Body of pancreas (tissue), 4 donors: ENCODE measurements around the gene CREB5. TPM values are rescaled to one million over a fixed set of nuclear protein-coding genes. Genes with fewer than 3 reads are reported as not detected.

ENCODE experiments used
- ATAC-seq: fragments of 150-250 bp; one replicate; pipeline ENCODE4 v1.9.1; 2016
- DNase-seq, 4 donors: peaks; one replicate each; pipeline ENCODE4 v3.0.0-alpha.2; 2019
- H3K27ac ChIP-seq, 4 donors: fragments of 200-600 bp; sonication (generic); 1 replicate in 3 of 4; 2 replicates in 1 of 4; pipeline versions ENCODE4 v1.5.1 to v1.6.1; 2016 to 2019; ENCODE audit warnings: mild to moderate bottlenecking in 1 of 4, mixed read lengths in 1 of 4, moderate library complexity in 1 of 4
- H3K27me3 ChIP-seq, 2 donors: fragments of 200-600 bp; sonication (generic); one replicate each; pipeline ENCODE4 v1.6.0; 2016; ENCODE audit warnings: mild to moderate bottlenecking in 1 of 2
- H3K36me3 ChIP-seq, 2 donors: fragments of 200-600 bp; sonication (generic); replicated peaks in 1 of 2; 2 replicates each; pipeline ENCODE4 v1.5.1; 2016; ENCODE audit warnings: low read depth in 2 of 2; ENCODE audit not compliant: insufficient read depth in 1 of 2
- H3K4me1 ChIP-seq: fragments of 200-600 bp; sonication (generic); one replicate; pipeline ENCODE4 v1.6.0; 2016
- H3K4me3 ChIP-seq, 2 donors: fragments of 200-600 bp; sonication (generic); 1 replicate in 1 of 2; 2 replicates in 1 of 2; pipeline ENCODE4 v1.5.1; 2016 to 2019
- H3K9me3 ChIP-seq, 3 donors: fragments of 200-600 bp; sonication (generic); 1 replicate in 2 of 3; 2 replicates in 1 of 3; pipeline ENCODE4 v1.5.1; 2016
- POLR2A ChIP-seq, 3 donors: fragments of 450-650 bp; IDR thresholded peaks; one replicate each; pipeline ENCODE4 v1.6.1; 2016; ENCODE audit warnings: antibody characterized with exemption in 3 of 3, mild to moderate bottlenecking in 2 of 3
- WGBS, 2 donors: methylation state at CpG; one replicate each; pipeline ENCODE4 v1.1.5; 2017; 5-methylcytosine and 5-hydroxymethylcytosine counted together
- intact Hi-C: fragments of 100-400 bp; cut with DNase I; formaldehyde crosslinking; loops from one replicate; pipeline ENCODE4 v1.15.1; 2023
- total RNA-seq, 2 donors: library from RNA; depleted of rRNA; stranded (reverse); fragments of >200 nt; gene quantifications; one replicate each; pipeline ENCODE4 v1.1.0, GENCODE V29; 2016
- TF ChIP-seq, protein P1 (sequence below), 7 experiments: fragments of 450-650 bp in 4 of 7; fragments of 200-600 bp in 3 of 7; sonication (generic) in 3 of 7; IDR thresholded peaks; one replicate each; pipeline ENCODE4 v1.5.1; 2016 to 2019; ENCODE audit warnings: antibody characterized with exemption in 7 of 7

CREB5 gene
- total RNA-seq, 2 donors from 2014 or later, result 10.4 to 25.7 TPM

- no peaks in the 10 kb centered on the region for H3K27me3 ChIP-seq
- no peak overlapping the region for H3K4me3 ChIP-seq
- intact Hi-C loops, result no loop called here
- peaks cover 6% of the 10 kb centered on the region for H3K4me1 ChIP-seq
- H3K9me3 ChIP-seq, result no peaks in the 10 kb centered on the region
- TF ChIP-seq, protein P1, sequence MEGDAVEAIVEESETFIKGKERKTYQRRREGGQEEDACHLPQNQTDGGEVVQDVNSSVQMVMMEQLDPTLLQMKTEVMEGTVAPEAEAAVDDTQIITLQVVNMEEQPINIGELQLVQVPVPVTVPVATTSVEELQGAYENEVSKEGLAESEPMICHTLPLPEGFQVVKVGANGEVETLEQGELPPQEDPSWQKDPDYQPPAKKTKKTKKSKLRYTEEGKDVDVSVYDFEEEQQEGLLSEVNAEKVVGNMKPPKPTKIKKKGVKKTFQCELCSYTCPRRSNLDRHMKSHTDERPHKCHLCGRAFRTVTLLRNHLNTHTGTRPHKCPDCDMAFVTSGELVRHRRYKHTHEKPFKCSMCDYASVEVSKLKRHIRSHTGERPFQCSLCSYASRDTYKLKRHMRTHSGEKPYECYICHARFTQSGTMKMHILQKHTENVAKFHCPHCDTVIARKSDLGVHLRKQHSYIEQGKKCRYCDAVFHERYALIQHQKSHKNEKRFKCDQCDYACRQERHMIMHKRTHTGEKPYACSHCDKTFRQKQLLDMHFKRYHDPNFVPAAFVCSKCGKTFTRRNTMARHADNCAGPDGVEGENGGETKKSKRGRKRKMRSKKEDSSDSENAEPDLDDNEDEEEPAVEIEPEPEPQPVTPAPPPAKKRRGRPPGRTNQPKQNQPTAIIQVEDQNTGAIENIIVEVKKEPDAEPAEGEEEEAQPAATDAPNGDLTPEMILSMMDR (IDR thresholded peaks at IDR 0.05), result no peak
- no peak for TF ChIP-seq POLR2A (IDR thresholded peaks at IDR 0.05)
- H3K27ac ChIP-seq, result no peak overlapping the region
- DNase-seq (no peak), ATAC-seq (no peak)
- no peaks in the 10 kb centered on the region for H3K36me3 ChIP-seq
- WGBS, 2 donors, result 30 to 34% methylated on average over 2 of the region's 2 CpGs
These were observed 117.4 kb downstream of the CREB5 start for GRCh38 chr7:28529755-28530154.

DNA sequence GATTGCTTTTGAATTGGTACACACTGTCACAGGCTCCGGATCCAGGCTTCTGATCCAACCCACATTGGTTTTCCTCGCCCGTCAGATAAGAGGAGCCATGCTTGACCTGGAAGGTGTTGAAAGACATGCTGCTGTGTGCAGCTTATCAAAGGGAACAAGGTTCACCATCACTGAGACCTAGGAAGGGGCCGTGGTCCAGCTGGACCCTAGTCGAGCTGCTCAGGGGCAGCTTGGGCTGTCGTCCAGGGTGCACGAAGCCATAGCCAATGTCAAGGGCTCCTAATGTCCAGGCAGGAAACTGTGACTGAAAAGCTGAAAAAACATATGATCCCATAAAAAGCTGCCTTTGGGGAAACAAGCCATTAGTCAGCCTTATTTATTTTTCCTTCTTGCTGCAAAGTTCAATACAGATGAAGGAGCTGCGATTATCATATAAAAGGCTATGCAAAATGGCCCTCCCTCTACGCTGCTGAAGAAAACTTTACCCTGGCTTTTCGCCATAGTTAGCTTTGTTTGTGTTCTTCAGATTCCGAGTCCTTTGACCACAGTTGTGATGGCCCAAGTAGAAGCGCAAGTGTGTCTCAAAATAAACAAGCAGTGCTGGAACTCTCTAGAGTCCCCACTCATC is 118.0 kb downstream of the CREB5 start:
- H3K9me3 ChIP-seq, result no peaks in the 10 kb centered on the region
- H3K4me3 ChIP-seq, result no peak overlapping the region
- WGBS, 2 donors, result 69 to 76% methylated on average over 12 of the region's 12 CpGs
- H3K27me3 ChIP-seq, result no peaks in the 10 kb centered on the region
- intact Hi-C loops, result no loop called here
- DNase-seq (peak in 1 of 4 donors; percentile 13), ATAC-seq (no peak)
- H3K36me3 ChIP-seq, result no peaks in the 10 kb centered on the region
- H3K4me1 ChIP-seq, result peaks cover 6% of the 10 kb centered on the region
- no peak overlapping the region for H3K27ac ChIP-seq
- TF ChIP-seq POLR2A (IDR thresholded peaks at IDR 0.05), result no peak
- TF ChIP-seq, protein P1 (IDR thresholded peaks at IDR 0.05), result no peak

DNA sequence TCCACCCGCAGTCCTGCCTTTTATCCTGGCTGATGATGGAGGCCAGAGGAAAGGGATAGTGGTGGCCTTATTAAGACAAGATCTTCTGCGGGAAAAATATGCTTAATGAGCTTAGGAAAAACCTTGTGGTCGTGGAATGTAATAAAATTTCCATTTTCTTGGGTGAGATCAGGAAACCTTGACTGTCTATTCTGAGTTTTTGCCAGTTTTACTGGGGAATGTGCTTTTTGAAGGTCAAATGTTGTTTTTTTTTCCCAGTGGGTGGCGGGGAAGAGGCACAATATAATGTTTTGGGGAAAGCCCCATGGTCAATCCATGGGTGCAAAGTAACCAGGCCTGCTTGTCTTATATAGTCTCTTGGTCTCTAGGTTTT is 118.5 kb downstream of the CREB5 start:
- WGBS, 2 donors, result 53 to 58% methylated on average over 4 of the region's 4 CpGs
- Histone ChIP-seq H3K27me3 (no peaks in the 10 kb centered on the region), H3K4me1 (peaks cover 6% of the 10 kb centered on the region), H3K4me3 (no peak overlapping the region), H3K36me3 (no peaks in the 10 kb centered on the region), H3K27ac (no peak overlapping the region), H3K9me3 (no peaks in the 10 kb centered on the region)
- ATAC-seq, result no peak
- no peak for TF ChIP-seq POLR2A (IDR thresholded peaks at IDR 0.05)
- TF ChIP-seq, protein P1 (IDR thresholded peaks at IDR 0.05), result no peak
- DNase-seq, result no peak
- intact Hi-C loops, result no loop called here

DNA sequence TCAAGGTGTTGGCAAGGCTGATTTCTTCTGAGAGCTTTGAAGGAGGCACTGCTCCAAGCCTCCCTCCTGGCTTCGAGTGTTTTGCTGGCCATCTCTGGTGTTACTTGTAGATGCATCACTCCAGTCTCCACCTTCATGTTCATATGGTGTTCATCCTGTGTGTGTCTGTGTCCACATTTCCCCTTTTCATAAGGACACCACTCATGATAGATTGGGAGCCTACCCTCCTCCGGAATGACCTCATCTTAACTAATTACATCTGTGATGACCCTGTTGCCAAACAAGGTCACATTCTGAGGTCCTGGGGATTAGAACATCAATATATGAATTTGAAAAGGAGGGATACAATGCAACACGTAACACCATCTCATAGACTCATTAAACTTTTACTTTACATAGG is 119.0 kb downstream of the CREB5 start:
- WGBS, 2 donors, result 76 to 81% methylated on average over 3 of the region's 3 CpGs
- H3K27me3 ChIP-seq, result no peaks in the 10 kb centered on the region
- H3K4me3 ChIP-seq, result no peak overlapping the region
- no peak overlapping the region for H3K27ac ChIP-seq
- TF ChIP-seq POLR2A (IDR thresholded peaks at IDR 0.05), result no peak
- TF ChIP-seq, protein P1 (IDR thresholded peaks at IDR 0.05), result no peak
- ATAC-seq, result no peak
- H3K36me3 ChIP-seq, result no peaks in the 10 kb centered on the region
- DNase-seq, result no peak
- H3K9me3 ChIP-seq, result no peaks in the 10 kb centered on the region
- intact Hi-C loops, result no loop called here
- H3K4me1 ChIP-seq, result peaks cover 6% of the 10 kb centered on the region

GRCh38 chr7:28532181-28532580 is 119.9 kb downstream of the CREB5 start:
- DNase-seq (no peak), ATAC-seq (no peak)
- peaks cover 6% of the 10 kb centered on the region for H3K4me1 ChIP-seq
- H3K4me3 ChIP-seq, result no peak overlapping the region
- TF ChIP-seq, protein P1 (IDR thresholded peaks at IDR 0.05), result no peak
- TF ChIP-seq POLR2A (IDR thresholded peaks at IDR 0.05), result no peak
- no peak overlapping the region for H3K27ac ChIP-seq
- H3K9me3 ChIP-seq, result no peaks in the 10 kb centered on the region
- WGBS, 2 donors, result 71 to 76% methylated on average over 6 to 7 of the region's 7 CpGs
- no peaks in the 10 kb centered on the region for H3K36me3 ChIP-seq
- H3K27me3 ChIP-seq, result no peaks in the 10 kb centered on the region
- intact Hi-C loops, result no loop called here
